ES-I3 (cell line): ENCODE data around the gene PAN2.
"Not testable (repeated sequence)": the region's sequence is repeated elsewhere in the genome, so short reads cannot be mapped to it uniquely, and the experiment has no call there.

Source experiments
- H3K36me3 ChIP-seq: 2 replicates; pipeline ENCODE4 v1.6.1; 2013; ENCODE audit warnings: mild to moderate bottlenecking, low read length, control low read depth, moderate library complexity; ENCODE audit not compliant: insufficient read depth
- H3K4me1 ChIP-seq: 2 replicates; pipeline ENCODE4 v1.6.1; 2013; ENCODE audit warnings: mild to moderate bottlenecking, control low read depth, low read length; ENCODE audit not compliant: insufficient read depth
- H3K9ac ChIP-seq: 2 replicates; pipeline ENCODE4 v1.6.1; 2013; ENCODE audit warnings: low read depth, mild to moderate bottlenecking, low read length, moderate library complexity
- H3K9me3 ChIP-seq: 2 replicates; pipeline ENCODE4 v1.6.1; 2013; ENCODE audit warnings: mild to moderate bottlenecking, low read length, moderate library complexity; ENCODE audit not compliant: control insufficient read depth, insufficient read depth

PAN2 gene

GRCh38 chr12:56359851-56360767, 26.3 kb upstream of the PAN2 start, which contains the start of gene STAT2:
Gene STAT2, minus strand, starts transcription at chr12:56360107. Its CDS starts 3,536 bp downstream, at chr12:56356571.
- Histone ChIP-seq H3K36me3 (peaks cover 9% of the 10 kb centered on the region), H3K9ac (peak within 1 kb of the TSS; percentile 91), H3K9me3 (no peaks in the 10 kb centered on the region), H3K4me1 (no peaks in the 10 kb centered on the region)

- peaks cover 12% of the 10 kb centered on the region for H3K36me3 ChIP-seq
- peak overlapping the region; percentile 91; the same call in 1 of the 2 replicates for H3K9ac ChIP-seq
- H3K4me1 ChIP-seq = no peaks in the 10 kb centered on the region
- H3K9me3 ChIP-seq = no peaks in the 10 kb centered on the region
Measured at GRCh38 chr12:56358836-56359532, 25.2 kb upstream of the PAN2 start.

DNA sequence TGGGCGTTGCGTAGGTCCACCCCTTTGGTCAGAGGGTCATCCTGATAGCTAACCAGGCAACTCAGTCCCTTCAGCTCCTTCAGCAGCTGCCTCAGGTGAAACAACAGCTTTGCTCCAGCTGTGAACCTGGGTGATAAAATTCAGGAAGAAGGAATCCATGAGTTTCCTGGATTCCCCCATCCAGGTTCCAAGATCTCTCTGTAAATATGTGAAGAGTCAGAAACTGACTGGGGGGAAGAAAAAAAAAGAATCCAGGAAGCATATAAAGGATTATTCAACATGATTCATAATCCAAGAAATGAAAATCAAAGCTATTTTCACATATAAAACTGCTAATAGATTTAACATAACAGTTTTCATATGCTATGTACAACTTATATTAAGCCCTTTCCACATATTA, 17.5 kb upstream of the PAN2 start:
- H3K9me3 ChIP-seq = no peaks in the 10 kb centered on the region
- H3K4me1 ChIP-seq = no peaks in the 10 kb centered on the region
- H3K36me3 ChIP-seq = peaks cover 22% of the 10 kb centered on the region
- H3K9ac ChIP-seq = no peak overlapping the region

DNA sequence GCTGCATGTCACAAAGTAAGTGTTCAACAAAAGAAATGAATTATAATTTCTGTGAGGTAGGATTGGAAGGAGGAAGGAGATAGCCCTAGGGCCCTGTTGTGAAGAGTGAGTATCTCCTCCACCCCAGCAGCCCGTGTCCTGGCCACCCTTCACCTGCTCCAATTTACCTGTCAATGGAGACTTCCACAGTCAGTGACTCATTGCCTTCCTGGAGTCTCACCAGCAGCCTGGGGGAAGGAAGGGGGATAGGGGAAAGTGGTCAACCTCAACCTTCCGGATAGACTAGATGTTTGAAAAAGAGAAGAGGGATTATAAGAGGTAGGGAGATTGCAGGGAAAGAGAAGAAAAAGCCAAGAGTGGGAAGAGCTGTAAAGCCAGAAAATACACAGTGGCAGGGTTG, 16.9 kb upstream of the PAN2 start:
- Histone ChIP-seq H3K4me1 (no peaks in the 10 kb centered on the region), H3K9me3 (no peaks in the 10 kb centered on the region), H3K9ac (no peak overlapping the region), H3K36me3 (peaks cover 22% of the 10 kb centered on the region)

DNA sequence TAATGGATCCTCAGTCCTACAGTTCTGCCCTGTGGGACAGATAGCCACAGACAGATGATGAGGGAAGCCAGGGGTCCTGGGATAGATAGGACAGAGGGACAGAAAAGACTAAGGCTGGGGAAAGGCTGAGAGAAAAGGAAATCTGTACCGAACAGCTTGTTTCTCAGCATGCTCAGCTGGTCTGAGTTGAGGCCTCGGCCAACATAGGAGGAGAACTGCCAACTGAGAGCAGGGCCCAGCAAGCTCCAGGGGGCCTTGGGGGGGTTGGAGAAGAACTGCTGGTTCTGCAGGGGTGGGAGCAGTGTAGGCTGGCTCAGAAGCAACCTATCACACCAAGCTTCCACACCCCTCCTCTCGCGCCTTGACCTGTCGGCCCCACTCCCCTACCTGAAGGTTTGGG, 15.0 kb upstream of the PAN2 start:
- Histone ChIP-seq H3K36me3 (peaks cover 13% of the 10 kb centered on the region), H3K4me1 (no peaks in the 10 kb centered on the region), H3K9me3 (no peaks in the 10 kb centered on the region), H3K9ac (no peak overlapping the region)

GRCh38 chr12:56347255-56347654, 13.5 kb upstream of the PAN2 start:
- H3K9me3 ChIP-seq, H3K4me1 ChIP-seq, H3K9ac ChIP-seq: not testable (repeated sequence)
- H3K36me3 ChIP-seq = peaks cover 16% of the 10 kb centered on the region

GRCh38 chr12:56346675-56347074, 12.9 kb upstream of the PAN2 start:
- H3K9me3 ChIP-seq = no peaks in the 10 kb centered on the region
- H3K4me1 ChIP-seq = no peaks in the 10 kb centered on the region
- H3K36me3 ChIP-seq = peaks cover 16% of the 10 kb centered on the region
- no peak overlapping the region for H3K9ac ChIP-seq

GRCh38 chr12:56342290-56342689, 8.5 kb upstream of the PAN2 start:
- H3K9ac ChIP-seq, H3K9me3 ChIP-seq, H3K36me3 ChIP-seq: not testable (repeated sequence)
- peaks cover 17% of the 10 kb centered on the region for H3K4me1 ChIP-seq

GRCh38 chr12:56341616-56342015, 7.8 kb upstream of the PAN2 start:
- Histone ChIP-seq H3K36me3 (peaks cover 3% of the 10 kb centered on the region; the same call in 1 of the 2 replicates), H3K4me1 (peaks cover 20% of the 10 kb centered on the region), H3K9ac (no peak overlapping the region), H3K9me3 (no peaks in the 10 kb centered on the region)

DNA sequence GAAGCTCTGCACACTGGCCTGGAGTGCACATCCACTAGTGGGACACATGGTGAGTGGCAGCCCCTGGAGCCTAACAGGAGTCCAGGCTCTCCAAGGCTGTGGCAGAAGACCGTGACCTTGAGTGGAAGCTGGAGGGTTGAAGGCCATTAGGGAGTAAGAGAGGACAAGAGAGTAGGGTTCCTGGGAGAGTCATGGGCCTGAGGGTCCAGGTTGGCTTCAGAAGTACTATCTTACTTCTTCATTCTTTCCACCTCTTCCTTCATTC, 5.3 kb upstream of the PAN2 start:
- H3K9me3 ChIP-seq = no peaks in the 10 kb centered on the region
- peak overlapping the region; percentile 34; the same call in 1 of the 2 replicates for H3K9ac ChIP-seq
- H3K36me3 ChIP-seq = peaks cover 3% of the 10 kb centered on the region; the same call in 1 of the 2 replicates
- H3K4me1 ChIP-seq = peaks cover 27% of the 10 kb centered on the region

DNA sequence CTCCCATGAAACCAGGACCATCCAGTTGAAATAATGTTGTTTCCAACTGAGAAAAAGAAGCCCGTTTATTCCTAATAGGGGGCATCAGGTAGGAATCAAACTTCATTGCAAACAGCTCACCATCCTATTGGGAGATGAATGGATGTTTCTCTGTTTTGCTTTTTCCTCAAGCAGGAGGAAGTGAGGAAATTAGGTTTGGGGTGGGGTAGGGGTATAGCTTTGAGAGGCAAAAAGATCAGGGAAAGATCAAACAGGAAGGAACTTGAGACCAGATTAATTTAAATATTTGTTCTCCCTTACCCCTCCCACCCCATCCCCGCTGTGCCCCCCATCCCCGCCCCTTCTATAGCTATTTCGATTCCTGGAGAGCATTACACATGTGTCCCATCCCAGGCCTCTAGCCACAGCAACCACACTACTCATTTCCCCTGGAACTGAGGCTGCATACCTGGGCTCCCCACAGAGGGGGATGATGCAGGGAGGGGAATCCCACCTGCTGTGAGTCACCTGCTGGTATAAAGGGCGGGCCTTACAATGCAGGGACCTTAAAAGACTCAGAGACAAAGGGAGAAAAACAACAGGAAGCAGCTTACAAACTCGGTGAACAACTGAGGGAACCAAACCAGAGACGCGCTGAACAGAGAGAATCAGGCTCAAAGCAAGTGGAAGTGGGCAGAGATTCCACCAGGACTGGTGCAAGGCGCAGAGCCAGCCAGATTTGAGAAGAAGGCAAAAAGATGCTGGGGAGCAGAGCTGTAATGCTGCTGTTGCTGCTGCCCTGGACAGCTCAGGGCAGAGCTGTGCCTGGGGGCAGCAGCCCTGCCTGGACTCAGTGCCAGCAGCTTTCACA, 4.7 kb upstream of the PAN2 start, which contains the start of gene IL23A:
Gene IL23A, plus strand, starts transcription at position 577 of the 850 bp plus-strand sequence. Its CDS starts 161 bp downstream, at position 738.
- no peaks in the 10 kb centered on the region for H3K9me3 ChIP-seq
- H3K36me3 ChIP-seq = peaks cover 3% of the 10 kb centered on the region; the same call in 1 of the 2 replicates
- H3K4me1 ChIP-seq = peaks cover 27% of the 10 kb centered on the region
- peak within 1 kb of the TSS; percentile 34; the same call in 1 of the 2 replicates for H3K9ac ChIP-seq

- Histone ChIP-seq H3K4me1 (peaks cover 27% of the 10 kb centered on the region), H3K9me3 (no peaks in the 10 kb centered on the region), H3K9ac (no peak overlapping the region)
Measured at GRCh38 chr12:56337753-56338251, 4.0 kb upstream of the PAN2 start.

GRCh38 chr12:56336361-56337167, 2.8 kb upstream of the PAN2 start:
- Histone ChIP-seq H3K4me1 (peaks cover 27% of the 10 kb centered on the region), H3K36me3 (no peaks in the 10 kb centered on the region), H3K9ac (no peak overlapping the region), H3K9me3 (no peaks in the 10 kb centered on the region)

More at GRCh38 chr12:56337753-56338251, 4.0 kb upstream of the PAN2 start:
- H3K36me3 ChIP-seq = no peaks in the 10 kb centered on the region
